Stimulated activated naive CD8-positive, alpha-beta T cell treated with anti-CD3 and anti-CD28 coated beads, Interleukin-15, Interleukin-2, amounts not matched to agents 100 ng/mL and 50 ng/mL, for 24 hours (primary cell): ENCODE measurements around the gene EEFSEC.

Experiments used
- H3K27ac Mint-ChIP-seq: one replicate; pipeline ENCODE4 v1.8.0; 2021; ENCODE audit warnings: mild to moderate bottlenecking, mixed read lengths
- H3K27me3 Mint-ChIP-seq: one replicate; pipeline ENCODE4 v1.8.0; 2021; ENCODE audit warnings: mixed read lengths
- H3K36me3 Mint-ChIP-seq: one replicate; pipeline ENCODE4 v1.8.0; 2021; ENCODE audit warnings: low read depth, mixed read lengths
- H3K4me1 Mint-ChIP-seq: one replicate; pipeline ENCODE4 v1.8.0; 2021; ENCODE audit warnings: low read depth, mixed read lengths
- H3K4me3 Mint-ChIP-seq: one replicate; pipeline ENCODE4 v1.8.0; 2021; ENCODE audit warnings: mild to moderate bottlenecking, mixed read lengths
- H3K9me3 Mint-ChIP-seq: one replicate; pipeline ENCODE4 v1.8.0; 2021; ENCODE audit warnings: mixed read lengths

EEFSEC gene

DNA sequence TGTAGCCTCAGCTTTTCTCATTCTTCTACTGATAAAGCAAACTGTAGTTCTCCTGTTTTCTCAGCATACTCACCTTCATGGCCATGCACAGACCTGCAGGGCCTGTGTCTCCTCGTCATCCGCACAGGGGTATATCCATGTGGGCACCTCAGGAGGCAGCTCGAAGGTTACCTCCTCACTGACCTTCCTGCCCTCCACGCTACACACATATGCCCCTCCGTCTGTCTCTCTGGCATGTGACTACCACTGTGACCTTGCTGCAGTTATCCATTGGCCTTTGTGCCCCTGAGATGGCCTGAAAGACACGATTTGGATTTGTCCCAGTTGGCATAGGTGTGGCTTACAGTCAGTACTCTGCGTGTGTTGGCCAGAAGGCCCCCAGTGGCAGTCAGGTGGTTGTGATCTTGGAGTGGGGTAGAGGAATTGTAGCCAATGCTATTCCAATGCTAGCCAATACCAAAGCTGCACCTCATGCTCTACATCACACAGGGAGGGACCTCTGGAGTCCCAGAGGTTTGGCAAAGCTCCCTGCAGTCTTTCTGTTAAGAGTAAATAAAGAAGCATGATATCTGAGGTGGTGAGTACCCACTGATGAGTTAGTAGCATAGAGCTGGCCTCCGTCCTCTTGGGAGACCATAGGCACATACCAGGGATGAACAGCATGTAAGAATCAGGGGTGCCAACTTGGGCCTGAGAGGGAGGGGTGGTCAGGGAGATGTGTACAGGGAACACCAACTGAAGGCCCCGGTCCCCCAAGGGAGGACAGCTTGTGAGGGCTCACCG lies 143.4 kb downstream of the EEFSEC start:
- H3K27me3 Mint-ChIP-seq: no peaks in the 10 kb centered on the region
- no peak overlapping the region for H3K27ac Mint-ChIP-seq
- peaks cover 11% of the 10 kb centered on the region for H3K36me3 Mint-ChIP-seq
- H3K4me1 Mint-ChIP-seq: peaks cover 37% of the 10 kb centered on the region
- H3K4me3 Mint-ChIP-seq: no peak overlapping the region
- H3K9me3 Mint-ChIP-seq: no peaks in the 10 kb centered on the region

DNA sequence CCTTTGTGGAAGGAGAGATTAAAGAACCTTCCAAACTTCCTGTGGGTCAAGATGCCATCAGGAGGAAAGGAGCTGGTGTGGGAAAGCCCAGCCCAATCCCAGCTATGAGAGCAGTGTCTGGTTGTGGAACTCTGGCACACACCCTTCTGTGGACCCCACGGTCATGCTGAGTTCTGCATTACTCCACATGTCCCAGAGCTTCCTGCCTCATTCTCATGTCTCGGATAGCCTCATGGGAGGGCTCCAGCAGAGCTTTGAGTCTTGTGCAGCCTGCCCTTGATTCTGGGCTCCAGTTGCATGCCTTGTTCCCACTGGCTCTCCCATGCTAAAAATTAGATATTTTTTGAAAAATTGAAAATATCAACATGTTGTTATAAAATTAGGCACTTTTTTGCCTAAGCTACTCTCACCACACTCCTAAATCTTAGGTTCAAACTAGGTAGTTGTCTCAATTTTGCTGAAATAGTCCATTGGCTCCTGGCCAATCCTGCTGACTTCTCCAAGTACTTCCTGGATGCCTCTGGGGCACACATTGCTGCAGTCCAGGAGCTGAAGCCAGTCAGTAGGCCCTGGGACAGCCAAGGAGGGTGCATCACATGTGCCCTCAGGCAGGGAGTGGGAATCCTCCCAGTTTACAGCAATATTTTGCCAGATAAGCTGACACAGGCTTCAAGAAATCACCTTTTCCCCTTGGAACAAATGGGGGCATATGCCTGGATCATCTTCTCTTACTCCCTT lies 144.3 kb downstream of the EEFSEC start:
- Mint-ChIP-seq H3K4me3 (no peak overlapping the region), H3K27me3 (no peaks in the 10 kb centered on the region), H3K36me3 (peaks cover 11% of the 10 kb centered on the region), H3K27ac (no peak overlapping the region), H3K4me1 (peaks cover 37% of the 10 kb centered on the region), H3K9me3 (no peaks in the 10 kb centered on the region)

DNA sequence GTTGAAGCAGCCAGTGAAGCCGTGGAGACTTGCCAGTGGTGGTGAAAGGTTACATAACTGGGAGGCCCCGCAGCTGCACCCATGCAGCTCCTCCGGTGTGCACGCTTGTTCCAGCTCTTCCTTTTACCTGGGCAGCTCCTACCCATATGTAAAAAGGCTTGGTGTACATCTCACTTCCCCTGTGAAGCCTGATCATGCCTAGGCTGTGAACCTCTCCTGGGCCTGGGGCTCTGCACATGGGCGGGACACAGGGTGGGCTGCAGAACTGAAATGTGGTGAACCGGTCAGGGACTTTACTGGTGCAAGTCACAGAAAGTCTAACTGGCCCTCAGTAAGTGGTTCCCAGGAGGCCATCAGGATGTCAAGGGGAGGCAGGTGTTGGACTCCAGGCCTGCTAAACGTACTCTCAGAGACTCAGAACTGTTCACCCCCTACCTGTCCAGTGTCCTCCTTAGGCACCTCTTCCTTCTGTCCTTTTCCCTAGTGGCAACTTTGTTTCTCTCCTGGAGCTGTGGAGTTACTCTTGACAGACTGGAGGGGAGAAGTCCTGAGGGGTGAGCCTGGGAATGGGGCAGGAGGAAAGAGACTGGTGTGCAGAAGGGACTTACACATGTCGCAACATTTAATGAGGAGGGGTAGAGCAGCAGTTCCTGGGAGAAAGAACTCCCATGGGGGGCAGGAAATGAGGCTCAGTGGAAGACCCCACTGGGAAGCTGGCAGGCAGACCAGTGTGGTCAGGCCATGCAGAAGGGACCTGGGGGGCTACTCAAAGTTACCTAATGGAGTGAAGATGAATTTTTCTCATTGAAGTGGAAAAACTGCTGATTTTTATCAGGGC lies 148.1 kb downstream of the EEFSEC start:
- peaks cover 15% of the 10 kb centered on the region for H3K36me3 Mint-ChIP-seq
- H3K27ac Mint-ChIP-seq: no peak overlapping the region

DNA sequence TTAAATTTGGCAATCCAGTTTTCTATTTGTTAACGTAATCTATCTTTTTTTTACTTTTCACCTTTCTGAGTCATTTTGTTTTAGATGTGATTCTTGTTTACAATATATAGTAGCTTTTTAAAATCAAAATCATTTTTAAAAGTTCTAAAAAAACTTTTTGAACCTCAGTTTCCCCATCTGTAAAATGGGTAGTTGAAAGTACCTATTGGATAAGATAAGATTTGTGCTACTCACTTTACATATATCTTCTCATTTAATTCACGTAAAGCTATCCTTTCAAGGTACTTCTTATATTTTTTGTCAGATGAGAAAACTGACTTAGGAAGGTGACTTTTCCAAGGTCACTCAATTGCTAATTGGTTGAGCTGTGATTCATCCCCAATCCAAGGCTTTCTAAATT lies 153.2 kb downstream of the EEFSEC start:
- Mint-ChIP-seq H3K4me3 (no peak overlapping the region), H3K27me3 (no peaks in the 10 kb centered on the region), H3K36me3 (peaks cover 15% of the 10 kb centered on the region), H3K4me1 (peaks cover 4% of the 10 kb centered on the region), H3K9me3 (no peaks in the 10 kb centered on the region), H3K27ac (no peak overlapping the region)

More for the DNA sequence above, 148.1 kb downstream of the EEFSEC start:
- Mint-ChIP-seq H3K9me3 (no peaks in the 10 kb centered on the region), H3K4me1 (peaks cover 7% of the 10 kb centered on the region), H3K27me3 (no peaks in the 10 kb centered on the region), H3K4me3 (no peak overlapping the region)

DNA sequence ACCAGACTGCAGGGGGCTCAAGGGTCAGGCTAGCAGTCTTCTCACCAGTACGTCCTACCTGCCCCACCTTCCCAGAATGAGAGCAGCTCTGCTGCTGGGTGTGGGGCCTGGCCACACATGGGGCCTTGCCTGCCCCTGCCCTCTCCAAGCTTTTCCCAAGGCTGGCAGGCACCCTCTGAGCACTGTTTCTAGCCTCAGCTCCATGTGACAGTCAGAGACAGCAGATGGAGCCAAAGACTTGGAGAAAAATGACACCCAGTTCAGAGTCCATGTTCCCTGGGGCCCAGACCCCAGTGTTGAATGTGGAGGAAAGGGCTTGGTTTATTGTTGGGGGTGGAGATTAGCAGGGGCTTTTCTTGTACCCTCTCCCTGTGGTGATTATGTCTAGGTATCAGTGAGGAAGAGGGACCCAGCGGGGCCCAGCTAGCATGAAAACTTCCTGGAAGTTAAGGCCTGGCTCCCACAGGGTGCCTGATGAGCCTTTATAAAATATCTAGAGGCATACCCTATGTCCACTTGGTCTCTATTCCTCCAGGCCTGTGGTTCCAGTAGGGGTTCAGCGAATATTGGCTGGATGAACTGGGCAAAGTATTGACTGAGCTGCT lies 153.8 kb downstream of the EEFSEC start:
- H3K9me3 Mint-ChIP-seq: no peaks in the 10 kb centered on the region
- H3K4me1 Mint-ChIP-seq: peaks cover 4% of the 10 kb centered on the region
- peaks cover 18% of the 10 kb centered on the region for H3K36me3 Mint-ChIP-seq
- no peak overlapping the region for H3K4me3 Mint-ChIP-seq
- no peaks in the 10 kb centered on the region for H3K27me3 Mint-ChIP-seq
- no peak overlapping the region for H3K27ac Mint-ChIP-seq

DNA sequence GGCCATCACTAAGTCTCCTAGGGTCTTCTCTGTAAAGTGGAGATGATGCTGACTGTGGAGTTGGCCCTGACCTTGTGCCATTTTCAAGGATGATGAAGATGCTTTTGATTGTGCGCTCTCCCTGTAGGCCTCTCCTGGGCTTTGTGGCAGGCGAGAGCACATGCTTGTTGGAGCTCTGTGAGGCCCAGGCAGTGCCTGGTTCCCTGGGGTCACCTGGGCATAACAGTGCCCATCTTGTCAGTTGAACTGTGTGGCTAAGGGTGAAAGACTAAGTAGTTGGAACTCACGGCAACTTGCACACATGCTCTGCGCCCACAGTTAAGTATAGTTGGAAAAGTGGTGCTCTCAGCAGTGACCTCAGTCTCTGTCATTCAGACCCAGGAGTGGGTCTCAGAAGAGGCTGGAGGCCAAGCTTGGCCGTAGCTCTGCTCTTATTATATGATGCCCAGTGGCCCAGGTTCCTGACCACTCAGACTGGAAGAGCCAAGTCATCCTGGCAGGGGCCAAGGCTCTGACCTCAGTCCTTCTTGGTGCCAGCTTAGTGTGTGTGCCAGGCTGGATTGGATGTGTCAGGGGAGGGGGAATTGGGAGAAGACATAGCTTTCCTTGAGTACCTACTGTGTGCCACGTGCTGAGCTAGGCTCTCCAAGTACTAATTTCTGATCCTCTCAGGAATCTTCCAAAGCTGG lies 154.6 kb downstream of the EEFSEC start:
- no peak overlapping the region for H3K27ac Mint-ChIP-seq
- H3K4me1 Mint-ChIP-seq: peaks cover 4% of the 10 kb centered on the region
- no peaks in the 10 kb centered on the region for H3K27me3 Mint-ChIP-seq
- H3K9me3 Mint-ChIP-seq: no peaks in the 10 kb centered on the region
- H3K36me3 Mint-ChIP-seq: peaks cover 18% of the 10 kb centered on the region
- H3K4me3 Mint-ChIP-seq: no peak overlapping the region

DNA sequence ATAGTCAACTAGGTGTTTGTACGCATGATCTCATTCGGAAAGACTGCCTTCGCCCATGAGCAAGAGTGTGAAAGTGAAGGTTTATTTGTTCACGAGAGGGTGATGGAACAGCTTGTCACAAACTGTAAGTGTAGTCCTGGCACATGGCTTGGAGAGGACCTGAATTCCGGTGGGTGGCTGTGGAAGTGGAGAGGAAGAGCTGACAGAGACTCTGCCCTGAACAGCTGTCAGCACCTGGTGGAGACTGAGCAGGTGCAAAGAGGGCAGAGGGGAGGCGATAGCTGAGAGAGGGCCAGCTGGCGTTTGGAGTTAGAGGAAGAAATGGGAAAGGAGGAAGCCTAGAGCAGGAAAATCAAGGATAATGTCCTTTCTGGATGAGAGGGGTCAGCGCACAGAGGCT lies 155.7 kb downstream of the EEFSEC start:
- no peak overlapping the region for H3K4me3 Mint-ChIP-seq
- no peaks in the 10 kb centered on the region for H3K9me3 Mint-ChIP-seq
- H3K4me1 Mint-ChIP-seq: peaks cover 4% of the 10 kb centered on the region
- H3K27me3 Mint-ChIP-seq: no peaks in the 10 kb centered on the region
- H3K27ac Mint-ChIP-seq: no peak overlapping the region
- H3K36me3 Mint-ChIP-seq: peaks cover 10% of the 10 kb centered on the region

DNA sequence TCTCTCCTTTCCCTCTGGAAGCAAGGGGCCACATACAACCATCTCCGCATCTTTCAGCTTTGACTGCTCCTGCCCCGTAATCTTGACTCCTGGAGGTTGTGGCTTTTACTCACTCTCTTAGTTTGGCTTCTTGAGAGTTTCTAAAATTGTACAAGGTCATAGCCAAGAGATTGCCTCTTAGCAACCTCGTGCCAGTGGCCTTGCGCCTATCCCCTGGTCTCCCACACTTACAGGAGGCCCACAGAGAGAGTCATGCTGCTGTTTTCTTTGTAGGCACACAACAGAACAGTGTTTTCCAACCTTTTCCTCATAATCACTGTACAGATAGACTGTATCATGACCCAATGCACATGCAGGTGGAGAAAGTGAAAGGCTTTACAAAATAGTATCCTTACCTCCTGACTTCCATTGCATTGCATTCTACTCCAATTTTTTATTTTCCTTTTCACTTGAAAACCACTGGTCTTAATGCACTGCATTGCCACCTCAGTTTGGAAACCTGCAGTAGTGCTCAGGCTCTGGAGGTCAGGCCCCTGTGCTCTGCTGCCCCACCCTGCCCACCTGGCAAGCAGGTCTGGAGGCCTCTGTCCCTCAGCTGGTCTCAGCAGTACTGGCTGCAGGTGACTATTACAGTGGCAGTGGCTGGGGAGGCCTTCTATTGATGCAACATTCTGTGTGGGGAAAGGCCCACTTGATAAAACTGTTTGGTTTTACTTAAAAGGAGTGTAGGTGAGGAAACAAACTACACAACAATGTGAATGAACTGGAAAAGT lies 157.2 kb downstream of the EEFSEC start:
- peak overlapping the region; percentile 23 for H3K27ac Mint-ChIP-seq

DNA sequence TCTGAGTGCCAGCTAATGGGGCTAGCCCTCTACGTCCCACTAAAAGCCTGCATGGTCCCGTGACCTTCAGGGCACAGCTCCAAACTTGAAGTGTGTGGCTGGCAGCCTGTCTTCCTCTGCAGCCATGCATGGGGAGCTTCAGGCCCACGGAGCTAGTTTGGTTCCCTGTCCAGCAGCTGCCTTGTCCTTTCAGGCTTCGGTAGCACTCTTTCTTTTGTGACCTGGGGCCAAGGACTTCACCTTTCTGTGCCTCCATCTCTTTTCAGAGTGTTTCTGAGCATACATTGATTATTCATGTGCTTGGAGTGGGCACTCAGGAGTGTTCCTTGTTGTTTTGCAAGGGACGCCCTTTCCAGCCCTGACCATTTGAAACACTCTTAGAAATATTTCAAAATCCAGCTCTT lies 158.2 kb downstream of the EEFSEC start:
- Mint-ChIP-seq H3K36me3 (peaks cover 10% of the 10 kb centered on the region), H3K4me3 (no peak overlapping the region), H3K4me1 (peaks cover 9% of the 10 kb centered on the region), H3K9me3 (no peaks in the 10 kb centered on the region), H3K27ac (no peak overlapping the region), H3K27me3 (no peaks in the 10 kb centered on the region)

More for the DNA sequence above, 157.2 kb downstream of the EEFSEC start:
- Mint-ChIP-seq H3K9me3 (no peaks in the 10 kb centered on the region), H3K27me3 (no peaks in the 10 kb centered on the region), H3K4me3 (no peak overlapping the region), H3K36me3 (peaks cover 10% of the 10 kb centered on the region), H3K4me1 (peaks cover 4% of the 10 kb centered on the region)

DNA sequence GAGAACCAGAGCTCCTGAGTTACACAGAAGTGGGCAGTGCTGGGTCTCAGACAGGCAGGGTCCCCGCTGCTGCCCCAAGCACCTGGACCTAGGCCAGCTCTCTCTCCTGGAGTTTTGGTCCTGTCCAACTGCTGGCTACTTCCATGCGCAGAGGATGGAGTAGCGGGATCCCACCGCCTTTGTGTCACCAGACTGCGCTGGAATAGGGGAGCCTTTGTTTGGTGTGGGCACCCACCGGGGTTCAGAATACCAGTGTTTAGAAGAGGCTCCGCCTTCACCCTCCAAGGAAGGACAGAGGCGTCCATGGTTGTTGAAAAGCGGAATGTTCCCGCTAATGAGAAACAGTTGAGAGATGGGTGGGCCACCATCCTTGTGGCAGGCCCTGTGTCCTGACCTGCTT lies 159.0 kb downstream of the EEFSEC start:
- Mint-ChIP-seq H3K27ac (no peak overlapping the region), H3K9me3 (no peaks in the 10 kb centered on the region), H3K4me3 (no peak overlapping the region), H3K36me3 (peaks cover 10% of the 10 kb centered on the region), H3K4me1 (peaks cover 16% of the 10 kb centered on the region), H3K27me3 (no peaks in the 10 kb centered on the region)

DNA sequence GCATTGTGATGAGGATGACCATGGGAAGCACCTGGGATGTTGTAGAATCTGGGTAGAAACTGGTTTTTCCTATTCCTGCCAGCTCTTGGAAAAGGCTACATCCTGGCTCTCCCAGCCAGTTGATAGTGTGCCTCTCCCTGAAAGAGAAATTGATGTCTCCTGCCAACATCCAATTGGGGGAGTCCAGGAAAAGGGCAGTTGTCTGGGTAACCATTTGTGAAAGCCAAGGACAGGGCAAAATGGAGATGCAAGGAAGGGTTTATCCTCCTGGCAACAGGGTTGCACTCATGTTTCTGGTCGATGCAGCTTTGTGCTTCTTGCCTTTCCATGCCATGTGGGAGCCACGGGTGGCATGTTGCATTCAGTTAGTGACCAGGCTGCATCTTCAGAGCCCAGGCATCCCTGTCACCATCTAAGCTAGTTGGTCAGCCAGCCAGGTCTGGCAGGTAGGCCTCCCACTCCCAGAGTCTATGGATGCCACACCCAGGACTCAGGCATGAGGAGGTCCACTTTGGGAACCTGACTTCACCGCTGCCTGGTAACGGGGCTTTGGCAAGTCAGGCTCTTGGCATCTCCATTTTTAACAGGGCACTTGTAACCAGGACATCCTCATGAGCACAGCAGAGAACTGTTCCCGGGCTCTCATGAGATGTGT lies 159.9 kb downstream of the EEFSEC start:
- no peak overlapping the region for H3K27ac Mint-ChIP-seq
- H3K36me3 Mint-ChIP-seq: peaks cover 10% of the 10 kb centered on the region
- no peaks in the 10 kb centered on the region for H3K27me3 Mint-ChIP-seq
- H3K9me3 Mint-ChIP-seq: no peaks in the 10 kb centered on the region
- H3K4me3 Mint-ChIP-seq: no peak overlapping the region
- H3K4me1 Mint-ChIP-seq: peaks cover 23% of the 10 kb centered on the region

DNA sequence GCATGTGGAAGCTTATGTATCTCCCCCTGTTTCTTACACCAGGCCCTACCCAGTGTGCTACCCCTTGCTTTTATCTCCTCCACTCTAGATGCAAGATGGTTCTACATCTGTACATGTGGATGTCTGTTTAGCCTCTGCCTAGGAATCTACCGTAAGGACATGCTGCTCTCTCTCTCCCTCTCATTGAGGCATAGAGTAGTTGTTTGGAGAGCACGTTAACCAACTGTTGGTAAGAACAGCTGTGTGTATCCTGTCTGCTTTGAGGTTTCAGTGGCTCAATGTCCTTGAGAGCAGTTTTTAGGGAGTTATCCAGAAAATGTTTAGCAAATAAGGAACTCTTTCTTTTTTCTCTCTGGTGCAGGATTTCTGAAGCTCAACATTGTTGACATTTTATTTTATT lies 160.7 kb downstream of the EEFSEC start:
- no peak overlapping the region for H3K4me3 Mint-ChIP-seq
- H3K9me3 Mint-ChIP-seq: no peaks in the 10 kb centered on the region
- peaks cover 26% of the 10 kb centered on the region for H3K4me1 Mint-ChIP-seq
- no peaks in the 10 kb centered on the region for H3K27me3 Mint-ChIP-seq
- H3K36me3 Mint-ChIP-seq: peaks cover 7% of the 10 kb centered on the region
- no peak overlapping the region for H3K27ac Mint-ChIP-seq

DNA sequence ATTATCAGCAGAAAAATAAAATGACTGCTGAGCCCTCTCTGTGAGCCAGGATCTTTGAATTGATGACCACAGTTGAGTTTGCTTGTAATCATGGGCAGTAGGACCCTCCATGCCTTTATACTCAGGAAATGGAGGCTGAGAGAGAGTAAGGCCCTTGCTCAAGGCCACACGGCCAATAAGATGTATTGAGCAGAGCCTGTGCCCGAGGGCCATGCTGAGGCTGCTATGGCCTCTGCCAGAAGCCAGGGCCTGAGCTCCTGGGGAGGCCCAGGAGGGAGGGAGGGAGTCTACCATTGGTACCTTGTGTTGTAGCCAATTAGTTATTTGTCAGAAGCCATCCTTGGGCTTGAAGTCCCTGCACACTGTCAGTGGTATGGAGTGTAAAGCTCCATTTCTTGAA lies 162.0 kb downstream of the EEFSEC start:
- Mint-ChIP-seq H3K4me1 (peaks cover 29% of the 10 kb centered on the region), H3K9me3 (no peaks in the 10 kb centered on the region), H3K27me3 (no peaks in the 10 kb centered on the region), H3K27ac (no peak overlapping the region), H3K36me3 (peaks cover 8% of the 10 kb centered on the region), H3K4me3 (no peak overlapping the region)
